SU-DHL-6 (cell line): ENCODE data around the gene EOGT.

Experiments used
- H2AFZ ChIP-seq: fragments of 200-600 bp; sonication (generic); 2 replicates; pipeline ENCODE4 v1.6.1; 2014; ENCODE audit warnings: low read depth, mild to moderate bottlenecking, moderate library complexity, mixed read lengths, antibody characterized with exemption, low read length; ENCODE audit not compliant: severe bottlenecking
- H3F3A ChIP-seq: fragments of 200-600 bp; shearing (Covaris generic); 2 replicates; pipeline ENCODE4 v1.6.0; 2016; ENCODE audit warnings: antibody characterized with exemption, mild to moderate bottlenecking; ENCODE audit not compliant: insufficient read depth
- H3K27ac ChIP-seq: fragments of 200-600 bp; sonication (generic); 2 replicates; pipeline ENCODE4 v1.5.1; 2016; ENCODE audit warnings: low read depth, mild to moderate bottlenecking, low read length, moderate library complexity, mixed read lengths
- H3K27me3 ChIP-seq: fragments of 200-600 bp; sonication (generic), shearing (Covaris generic); 2 replicates; pipeline ENCODE4 v1.6.0; 2014; ENCODE audit warnings: mild to moderate bottlenecking, low read length
- H3K36me3 ChIP-seq: fragments of 200-600 bp; sonication (generic); 2 replicates; pipeline ENCODE4 v1.6.1; 2014; ENCODE audit warnings: mild to moderate bottlenecking, low read length, mixed read lengths
- H3K4me2 ChIP-seq: fragments of 300-600, 200-600 bp; shearing (Covaris generic), sonication (generic); 2 replicates; pipeline ENCODE4 v1.6.0; 2014; ENCODE audit warnings: low read length, low read depth, mild to moderate bottlenecking; ENCODE audit not compliant: poor library complexity, severe bottlenecking
- H3K4me3 ChIP-seq: fragments of 200-600 bp; sonication (generic); 2 replicates; pipeline ENCODE4 v1.5.1; 2014; ENCODE audit warnings: antibody characterized with exemption, low read length, mild to moderate bottlenecking, mixed read lengths; ENCODE audit not compliant: insufficient read depth, poor library complexity, severe bottlenecking
- H3K79me2 ChIP-seq: fragments of 200-600 bp; sonication (generic); 2 replicates; pipeline ENCODE4 v1.6.1; 2014; ENCODE audit warnings: mild to moderate bottlenecking, low read length, moderate library complexity; ENCODE audit not compliant: insufficient read depth
- H3K9ac ChIP-seq: fragments of 200-600 bp; sonication (generic); 2 replicates; pipeline ENCODE4 v1.7.0; 2014; ENCODE audit warnings: mild to moderate bottlenecking, low read length
- H3K9me2 ChIP-seq: fragments of 200-600 bp; sonication (generic); replicated peaks from 2 replicates; pipeline ENCODE4 v1.6.1; 2014; ENCODE audit warnings: low read length; ENCODE audit not compliant: insufficient read depth
- H3K9me3 ChIP-seq: fragments of 200-600 bp; sonication (generic); 2 replicates; pipeline ENCODE4 v1.6.1; 2014; ENCODE audit warnings: low read length, mixed read lengths; ENCODE audit not compliant: insufficient read depth
- H4K20me1 ChIP-seq: fragments of 200-600 bp; sonication (generic); 2 replicates; pipeline ENCODE4 v1.6.1; 2014; ENCODE audit warnings: low read depth, mild to moderate bottlenecking, antibody characterized with exemption, low read length, moderate library complexity, mixed read lengths
- CTCF ChIP-seq: fragments of 200-600 bp; sonication (generic); IDR thresholded peaks from one replicate; pipeline ENCODE4 v1.5.1; 2017; ENCODE audit warnings: antibody characterized with exemption, mild to moderate bottlenecking, low read length, moderate library complexity; ENCODE audit not compliant: insufficient read depth, poor library complexity, severe bottlenecking
- EZH2phosphoT487 ChIP-seq: fragments of 200-600 bp; sonication (generic), shearing (Covaris generic); conservative IDR thresholded peaks from 2 replicates; pipeline ENCODE4 v1.6.1; 2018; ENCODE audit warnings: mild to moderate bottlenecking, antibody characterized with exemption, low read length, moderate library complexity, mixed read lengths

EOGT gene

GRCh38 chr3:69014022-69014580 is 617 bp upstream of the EOGT start:
- Histone ChIP-seq H3K4me3 (peak overlapping the region; percentile 95), H3K27ac (peak overlapping the region; percentile 53), H3K9me3 (no peaks in the 10 kb centered on the region), H3K9ac (peak overlapping the region; percentile 97), H4K20me1 (no peaks in the 10 kb centered on the region), H3K79me2 (peaks cover 10% of the 10 kb centered on the region), H3K27me3 (no peaks in the 10 kb centered on the region), H3K4me2 (peak overlapping the region; percentile 94), H3K36me3 (0 out of 2 replicates have a peak, but pooled peaks cover 10% of the 10 kb centered on the region), H3F3A (peaks cover 14% of the 10 kb centered on the region), H2AFZ (peak overlapping the region; percentile 90), H3K9me2 (no peaks in the 10 kb centered on the region)
- TF ChIP-seq CTCF: no peak
- TF ChIP-seq EZH2phosphoT487: no peak

- Histone ChIP-seq H3K79me2 (peaks cover 10% of the 10 kb centered on the region), H3K9me3 (no peaks in the 10 kb centered on the region), H3K27ac (peak overlapping the region; percentile 53), H4K20me1 (no peaks in the 10 kb centered on the region), H3K4me3 (peak overlapping the region; percentile 95), H3K27me3 (no peaks in the 10 kb centered on the region), H3K36me3 (peaks cover 8% of the 10 kb centered on the region; the same call in 1 of the 2 replicates), H3K9ac (peak overlapping the region; percentile 97), H3F3A (peaks cover 14% of the 10 kb centered on the region), H3K4me2 (peak overlapping the region; percentile 94), H2AFZ (peak overlapping the region; percentile 90), H3K9me2 (no peaks in the 10 kb centered on the region)
- TF ChIP-seq CTCF (no peak), EZH2phosphoT487 (no peak)
These were observed 658 bp downstream of the EOGT start for GRCh38 chr3:69012800-69013252.

GRCh38 chr3:69012100-69012799 is 1.2 kb downstream of the EOGT start:
- Histone ChIP-seq H3K4me3 (peak overlapping the region; percentile 95), H2AFZ (peak overlapping the region; percentile 90), H3K4me2 (peak overlapping the region; percentile 94)

More at GRCh38 chr3:69012100-69012799, 1.2 kb downstream of the EOGT start:
- Histone ChIP-seq H3K9ac (peak overlapping the region; percentile 97), H3K9me3 (no peaks in the 10 kb centered on the region), H3K36me3 (peaks cover 11% of the 10 kb centered on the region; the same call in 1 of the 2 replicates), H4K20me1 (no peaks in the 10 kb centered on the region), H3K79me2 (peaks cover 10% of the 10 kb centered on the region), H3K27me3 (no peaks in the 10 kb centered on the region), H3K27ac (peak overlapping the region; percentile 53; the same call in 1 of the 2 replicates), H3K9me2 (no peaks in the 10 kb centered on the region), H3F3A (peaks cover 14% of the 10 kb centered on the region)
- TF ChIP-seq EZH2phosphoT487 (no peak), CTCF (no peak)
